ENCODE data around the gene CRTAP.
A peak's percentile ranks its signal among the peaks of the same experiment; 100 is the strongest.
"Not testable (repeated sequence)": the region's sequence is repeated elsewhere in the genome, so short reads cannot be mapped to it uniquely, and the experiment has no call there.

The CRTAP gene

GRCh38 chr3:33099701-33100100 lies 14.1 kb upstream of the CRTAP start:
- no peak for DNase-seq (ENCODE audit: low read depth)

DNA sequence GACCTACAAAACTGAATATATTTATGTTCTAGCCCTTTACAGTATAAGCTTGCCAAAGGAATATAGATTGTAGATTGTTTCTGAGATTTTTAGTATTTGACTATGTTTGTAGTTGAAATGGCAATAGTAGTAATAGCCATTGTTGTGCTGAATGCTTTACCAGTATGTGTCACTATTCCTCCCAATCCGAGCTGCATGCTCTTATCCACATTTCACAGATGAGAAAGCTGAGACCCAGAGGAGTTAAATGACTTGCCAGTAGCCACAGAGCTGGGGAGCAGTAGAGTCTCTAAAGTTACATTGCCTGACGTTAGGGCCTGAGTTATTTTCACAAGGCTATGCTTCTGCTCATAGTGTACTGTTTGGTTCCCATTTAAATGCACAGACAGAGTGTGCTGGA lies 13.6 kb upstream of the CRTAP start:
- DNase-seq (ENCODE audit: low read depth): no peak

DNA sequence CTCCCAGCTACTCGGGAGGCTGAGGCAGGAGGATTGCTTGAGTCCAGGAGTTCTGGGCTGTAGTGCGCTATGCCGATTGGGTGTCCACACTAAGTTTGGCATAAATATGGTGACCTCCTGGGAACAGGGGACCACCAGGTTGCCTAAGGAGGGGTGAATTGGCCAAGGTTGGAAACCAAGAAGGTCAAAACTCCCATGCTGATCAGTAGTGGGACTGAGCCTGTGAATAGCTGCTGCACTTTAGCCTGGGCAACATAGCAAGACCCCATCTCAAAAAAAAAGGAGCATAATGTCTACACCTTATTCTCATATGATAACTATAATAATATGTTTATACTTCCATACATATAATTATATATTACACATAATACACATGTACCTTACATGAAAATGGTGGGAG lies 10.8 kb upstream of the CRTAP start:
- DNase-seq (ENCODE audit: low read depth): no peak

- no peak for DNase-seq (ENCODE audit: low read depth)
Measured at GRCh38 chr3:33103480-33103879, 10.3 kb upstream of the CRTAP start.

GRCh38 chr3:33104803-33105202 lies 9.0 kb upstream of the CRTAP start:
- no peak for DNase-seq (ENCODE audit: low read depth)

- DNase-seq (ENCODE audit: low read depth): no peak
Measured at GRCh38 chr3:33105341-33105948, 8.4 kb upstream of the CRTAP start.

- DNase-seq (ENCODE audit: low read depth): not testable (repeated sequence)
Measured at GRCh38 chr3:33106854-33107253, 7.0 kb upstream of the CRTAP start.

DNA sequence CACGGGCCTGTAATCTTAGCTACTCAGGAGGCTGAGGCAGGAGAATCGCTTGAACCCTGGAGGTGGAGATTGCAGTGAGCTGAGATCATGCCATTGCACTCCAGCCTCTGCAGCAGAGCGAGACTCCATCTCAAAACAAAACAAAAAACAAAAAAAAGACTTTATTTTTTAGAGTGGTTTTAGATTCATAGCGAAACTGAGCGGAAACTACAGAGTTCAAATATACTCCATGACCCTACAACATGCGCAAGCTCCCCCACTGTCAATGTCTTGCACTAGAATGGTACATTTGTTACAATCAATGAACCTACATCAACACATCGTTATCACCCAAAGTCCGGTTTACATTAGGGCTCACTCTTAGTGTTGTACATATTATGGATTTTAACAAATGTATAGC lies 2.2 kb upstream of the CRTAP start:
- DNase-seq (ENCODE audit: low read depth): no peak

DNA sequence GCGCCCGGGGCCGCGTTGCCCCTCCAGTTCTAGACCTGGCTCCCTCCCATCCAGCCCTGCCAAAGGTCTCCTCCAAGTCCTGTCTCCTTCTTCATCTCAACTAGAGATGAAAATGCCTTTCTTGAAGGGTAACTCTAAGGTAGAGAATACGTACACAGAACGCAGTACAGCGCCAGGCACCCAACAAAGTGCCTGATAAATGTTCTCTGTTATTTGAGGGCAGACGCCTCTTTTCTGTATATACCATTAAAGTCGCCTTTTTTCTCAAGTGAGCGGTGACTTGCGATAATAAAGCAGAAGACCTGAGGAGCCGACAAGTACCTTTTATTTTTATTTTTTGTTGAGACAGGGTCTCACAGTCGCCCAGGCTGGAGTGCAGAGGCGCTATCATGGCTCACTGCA lies 809 bp downstream of the CRTAP start:
- DNase-seq (ENCODE audit: low read depth): no peak

- DNase-seq (ENCODE audit: low read depth): peak; percentile 88
Measured at GRCh38 chr3:33115024-33115768, 1.4 kb downstream of the CRTAP start.

DNA sequence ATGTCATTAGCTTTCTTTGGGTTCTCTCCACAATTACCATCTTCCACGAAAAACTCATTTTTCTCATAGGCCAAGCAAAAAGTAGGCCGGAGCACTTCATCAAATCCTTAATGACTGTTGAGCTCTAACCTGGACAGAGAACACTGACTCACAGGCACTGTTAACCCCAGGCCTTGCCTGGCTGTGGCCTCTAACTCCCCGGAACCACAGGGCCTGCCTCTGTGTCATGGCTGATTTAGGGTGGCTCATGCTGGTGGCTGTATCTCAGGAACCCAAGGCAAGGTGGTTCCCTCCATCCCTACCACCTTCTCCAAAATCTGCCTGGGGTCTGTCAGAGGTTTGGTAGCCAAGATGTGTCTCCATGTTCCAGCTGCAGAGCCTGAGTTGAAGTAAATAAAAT lies 3.6 kb downstream of the CRTAP start:
- DNase-seq (ENCODE audit: low read depth): no peak

- DNase-seq (ENCODE audit: low read depth): no peak
Measured at GRCh38 chr3:33119891-33120290, 6.1 kb downstream of the CRTAP start.

GRCh38 chr3:33122991-33123390 lies 9.2 kb downstream of the CRTAP start:
- no peak for DNase-seq (ENCODE audit: low read depth)

- no peak for DNase-seq (ENCODE audit: low read depth)
Measured at GRCh38 chr3:33124638-33125037, 10.8 kb downstream of the CRTAP start.

DNA sequence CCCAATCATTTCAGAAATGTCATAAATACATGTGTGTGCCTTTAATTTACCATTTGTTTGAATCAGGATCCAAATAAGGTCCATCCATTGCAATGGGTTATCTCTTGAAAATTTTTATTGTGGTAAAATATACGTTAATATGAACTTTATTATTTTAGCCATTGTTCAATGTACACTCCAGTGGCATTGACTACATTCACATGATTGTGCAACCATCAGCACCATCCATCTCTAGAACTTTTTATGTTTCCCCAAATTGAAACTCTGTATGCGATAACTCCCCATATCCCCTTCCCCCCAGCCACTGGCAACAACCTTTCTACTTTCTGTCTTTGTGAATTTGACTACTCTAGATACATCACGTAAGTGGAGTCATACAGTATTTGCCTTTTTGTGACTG lies 12.0 kb downstream of the CRTAP start:
- DNase-seq (ENCODE audit: low read depth): no peak

GRCh38 chr3:33128706-33129105 lies 14.9 kb downstream of the CRTAP start:
- DNase-seq (ENCODE audit: low read depth): no peak

DNA sequence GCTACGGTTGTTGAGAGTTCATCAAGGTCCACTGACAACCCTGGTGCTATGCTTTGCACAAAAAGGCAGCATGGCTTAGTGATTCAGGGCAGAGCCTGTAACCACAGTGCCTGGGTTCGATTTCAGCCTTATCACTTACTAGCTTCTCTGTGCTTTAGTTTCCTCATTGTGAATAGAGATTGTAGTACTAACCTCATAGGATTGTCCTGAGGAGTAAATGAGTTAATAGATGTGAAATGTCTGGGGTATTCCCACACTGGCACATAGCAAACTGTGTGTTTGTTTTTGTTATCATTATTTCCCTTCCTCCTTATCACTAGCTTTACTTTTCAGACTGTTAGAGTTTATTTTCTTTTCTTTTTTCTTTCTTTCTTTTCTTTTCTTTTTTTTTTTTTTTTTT lies 16.3 kb downstream of the CRTAP start:
- no peak for DNase-seq (ENCODE audit: low read depth)

DNA sequence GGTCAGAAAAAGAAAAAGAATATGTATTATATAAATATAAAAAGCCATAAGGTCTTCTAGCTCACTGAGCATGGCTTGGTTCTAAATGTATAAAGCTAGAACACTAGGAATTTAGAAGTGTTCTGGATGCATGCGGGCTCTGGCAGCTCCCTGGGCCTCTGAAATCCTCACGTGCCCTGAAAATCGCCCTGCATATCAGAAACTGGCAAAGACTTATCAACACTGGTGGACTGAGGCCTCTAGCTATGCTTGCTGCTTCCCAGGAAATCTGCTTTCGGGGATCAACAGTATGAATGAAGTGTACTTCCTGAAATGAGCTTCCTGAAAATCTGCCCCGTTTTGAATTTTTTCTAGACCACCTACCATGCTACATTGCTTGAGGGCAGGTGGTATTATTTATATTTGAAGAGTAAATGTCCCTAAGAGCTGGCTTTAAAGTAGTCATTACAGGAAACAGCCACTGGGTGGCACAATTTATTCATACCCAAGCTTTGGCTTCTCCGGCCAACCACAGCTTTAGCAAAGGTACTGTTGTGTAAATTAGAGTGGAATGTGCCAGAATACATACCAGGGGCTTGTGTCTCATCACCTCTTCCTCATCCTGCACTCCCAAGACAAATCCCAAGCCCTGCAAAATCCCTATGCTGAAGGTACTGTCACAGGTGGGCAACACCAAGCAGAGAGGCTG lies 17.7 kb downstream of the CRTAP start:
- DNase-seq (ENCODE audit: low read depth): peak; percentile 53

DNA sequence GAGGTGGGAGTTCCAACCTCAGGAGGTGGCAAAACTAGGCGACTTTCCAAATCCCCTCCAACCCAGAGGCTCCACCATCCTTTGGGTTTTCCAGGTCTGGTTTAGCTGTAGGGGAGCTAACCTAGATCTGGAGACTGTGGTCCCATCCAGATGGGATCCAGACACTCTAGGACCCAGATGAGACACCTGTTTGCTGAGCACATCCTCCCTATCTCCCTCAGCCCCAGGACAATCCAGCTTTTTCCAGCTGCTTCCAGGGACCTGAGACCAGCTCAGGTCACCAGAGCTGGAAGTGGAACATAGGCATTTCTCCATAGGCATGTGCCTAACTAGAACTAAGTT lies 18.2 kb downstream of the CRTAP start:
- DNase-seq (ENCODE audit: low read depth): no peak

- DNase-seq (ENCODE audit: low read depth): no peak
Measured at GRCh38 chr3:33134026-33134625, 20.3 kb downstream of the CRTAP start.

DNA sequence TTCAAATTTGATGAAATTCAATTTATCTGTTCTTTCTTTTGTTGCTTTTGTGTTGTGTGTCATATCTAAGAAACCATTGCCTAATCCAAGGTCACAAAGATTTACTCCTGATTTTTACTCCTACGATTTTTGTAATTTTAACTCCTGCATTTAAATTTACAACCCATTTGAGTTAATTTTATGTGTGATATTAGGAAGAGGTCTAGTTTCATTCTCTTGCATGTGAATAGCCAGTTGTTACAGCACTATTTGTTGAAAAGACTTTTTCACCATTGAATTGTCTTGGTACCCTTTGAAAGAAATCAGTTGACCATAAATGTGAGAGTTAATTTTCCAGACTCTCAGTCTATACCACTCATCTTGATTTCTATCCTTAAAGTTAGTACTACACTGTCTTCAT lies 23.9 kb downstream of the CRTAP start:
- DNase-seq (ENCODE audit: low read depth): no peak

- not testable (repeated sequence) for DNase-seq (ENCODE audit: low read depth)
Measured at GRCh38 chr3:33139006-33139623, 25.3 kb downstream of the CRTAP start.

- no peak for DNase-seq (ENCODE audit: low read depth)
Measured at GRCh38 chr3:33139996-33140395, 26.2 kb downstream of the CRTAP start.
